ENCODE measurements around the gene INAVA.
"Not testable (repeated sequence)": the region's sequence is repeated elsewhere in the genome, so short reads cannot be mapped to it uniquely, and the experiment has no call there.

The INAVA gene

GRCh38 chr1:200923601-200924000 is 28.9 kb downstream of the INAVA start:
- no peak for DNase-seq

GRCh38 chr1:200925831-200926230 is 31.1 kb downstream of the INAVA start:
- no peak for DNase-seq

GRCh38 chr1:200929530-200930278 is 35.0 kb downstream of the INAVA start:
- no peak for DNase-seq

GRCh38 chr1:200930285-200930684 is 35.6 kb downstream of the INAVA start:
- DNase-seq: not testable (repeated sequence)

- no peak for DNase-seq
Observed at GRCh38 chr1:200931776-200932175, 37.1 kb downstream of the INAVA start.

- no peak for DNase-seq
Observed at GRCh38 chr1:200934676-200935245, 40.1 kb downstream of the INAVA start.

- not testable (repeated sequence) for DNase-seq
Observed at GRCh38 chr1:200935286-200935962, 40.7 kb downstream of the INAVA start.

GRCh38 chr1:200938955-200939354 is 44.3 kb downstream of the INAVA start:
- DNase-seq: no peak

- DNase-seq: no peak
Observed at GRCh38 chr1:200945111-200945510, 50.4 kb downstream of the INAVA start.

- no peak for DNase-seq
Observed at GRCh38 chr1:200947059-200947566, 52.4 kb downstream of the INAVA start.

- no peak for DNase-seq
Observed at GRCh38 chr1:200949626-200950025, 54.9 kb downstream of the INAVA start.

GRCh38 chr1:200951016-200951415 is 56.3 kb downstream of the INAVA start:
- DNase-seq: no peak

GRCh38 chr1:200954434-200954833 is 59.7 kb downstream of the INAVA start:
- no peak for DNase-seq

GRCh38 chr1:200958597-200958996 is 63.9 kb downstream of the INAVA start:
- no peak for DNase-seq

GRCh38 chr1:200959411-200959921 is 64.8 kb downstream of the INAVA start:
- DNase-seq: no peak

GRCh38 chr1:200960236-200960947 is 65.7 kb downstream of the INAVA start:
- no peak for DNase-seq

- no peak for DNase-seq
Observed at GRCh38 chr1:200960948-200961340, 66.2 kb downstream of the INAVA start.

- not testable (repeated sequence) for DNase-seq
Observed at GRCh38 chr1:200962151-200962550, 67.5 kb downstream of the INAVA start.

GRCh38 chr1:200962631-200963030 is 67.9 kb downstream of the INAVA start:
- DNase-seq: no peak

- DNase-seq: no peak
Observed at GRCh38 chr1:200963076-200963475, 68.4 kb downstream of the INAVA start.

- DNase-seq: not testable (repeated sequence)
Observed at GRCh38 chr1:200963888-200964287, 69.2 kb downstream of the INAVA start.
